GM19455 (cell line): ENCODE results near the gene ARHGAP26.

ENCODE experiments used
- ATAC-seq: cut with Tn5 transposase; IDR thresholded peaks from one replicate; pipeline ENCODE4 v1.9.1; 2021; ENCODE audit not compliant: unreplicated experiment

Gene ARHGAP26

GRCh38 chr5:142894749-142895148 lies 124.6 kb downstream of the ARHGAP26 start:
- no peak for ATAC-seq

GRCh38 chr5:142896325-142897007 lies 126.3 kb downstream of the ARHGAP26 start:
- ATAC-seq = no peak

DNA sequence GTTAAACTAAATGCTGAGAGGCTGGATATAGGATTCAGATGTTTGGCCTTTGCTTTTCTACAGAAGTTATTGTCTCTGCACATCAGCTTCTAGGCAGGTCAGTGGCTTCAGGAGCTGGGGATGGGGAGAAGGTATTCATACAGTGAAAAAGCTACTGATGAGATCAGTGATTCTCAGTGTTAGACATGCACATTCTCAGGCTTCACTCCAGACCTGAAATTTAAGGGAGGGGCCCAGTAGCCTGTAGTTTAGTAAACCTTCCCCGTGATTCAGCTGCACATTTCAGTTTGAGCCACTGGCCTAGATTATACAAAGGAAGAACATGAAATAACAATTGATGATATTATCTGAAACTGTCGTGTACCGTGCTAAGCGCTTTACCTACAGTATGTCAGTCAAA lies 127.2 kb downstream of the ARHGAP26 start:
- no peak for ATAC-seq

GRCh38 chr5:142900927-142901326 lies 130.8 kb downstream of the ARHGAP26 start:
- no peak for ATAC-seq

- no peak for ATAC-seq
Observed at GRCh38 chr5:142901476-142902185, 131.5 kb downstream of the ARHGAP26 start.

DNA sequence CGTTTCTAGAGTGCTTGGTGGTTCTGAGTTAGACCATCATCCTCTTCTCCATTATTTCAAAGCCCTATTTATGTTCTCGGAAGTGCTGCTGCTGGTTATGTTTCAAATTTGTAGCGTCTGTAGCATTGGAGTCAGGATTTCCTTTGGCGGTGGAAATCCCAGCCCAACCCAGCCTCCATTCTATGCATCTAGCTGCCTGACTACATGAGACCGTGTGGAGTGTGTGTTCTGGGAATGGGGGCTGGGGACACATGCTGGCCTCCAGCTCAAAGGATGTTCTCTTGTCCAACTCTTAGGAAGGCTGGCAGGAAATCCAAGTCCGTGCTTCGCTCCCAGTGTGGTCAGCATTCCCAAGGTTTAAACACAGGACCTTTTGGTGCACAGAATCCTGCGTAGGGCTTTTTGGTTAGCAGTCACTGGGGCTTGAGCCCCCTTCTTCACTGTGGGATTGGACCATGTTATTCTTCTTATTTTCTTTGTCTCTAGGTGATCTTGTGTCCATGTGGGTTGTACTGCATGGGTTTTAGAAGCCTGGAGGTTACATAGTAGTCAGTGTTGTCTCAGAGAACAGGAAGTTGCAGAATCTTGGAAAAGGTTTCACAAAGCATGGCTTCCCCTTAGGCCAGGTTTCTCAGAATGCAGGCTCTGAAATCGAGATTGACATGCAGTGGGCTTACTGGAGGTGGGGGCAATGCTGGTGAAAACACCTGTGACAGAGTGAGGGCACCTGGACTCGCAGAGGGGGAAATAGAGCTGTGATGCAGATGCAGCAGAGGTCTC lies 132.2 kb downstream of the ARHGAP26 start:
- no peak for ATAC-seq

GRCh38 chr5:142904416-142904815 lies 134.2 kb downstream of the ARHGAP26 start:
- no peak for ATAC-seq

DNA sequence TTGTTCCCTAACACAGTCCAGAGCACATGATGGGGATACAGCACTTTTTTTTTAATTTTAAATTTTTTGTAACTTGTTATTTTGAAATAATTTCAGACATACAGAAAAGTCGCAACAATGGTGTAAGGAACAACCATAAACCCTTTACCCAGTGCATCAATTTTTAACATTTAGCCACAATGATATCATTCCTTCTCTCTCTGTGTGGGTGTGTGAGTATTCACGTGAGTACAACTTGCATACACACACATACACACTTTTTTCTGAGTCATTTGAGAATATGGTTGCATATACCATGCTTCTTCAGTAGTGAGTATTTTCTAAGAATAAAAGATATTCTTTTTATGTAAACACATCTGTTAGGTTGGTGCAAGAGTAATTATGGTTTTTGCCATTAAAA lies 135.2 kb downstream of the ARHGAP26 start:
- no peak for ATAC-seq

DNA sequence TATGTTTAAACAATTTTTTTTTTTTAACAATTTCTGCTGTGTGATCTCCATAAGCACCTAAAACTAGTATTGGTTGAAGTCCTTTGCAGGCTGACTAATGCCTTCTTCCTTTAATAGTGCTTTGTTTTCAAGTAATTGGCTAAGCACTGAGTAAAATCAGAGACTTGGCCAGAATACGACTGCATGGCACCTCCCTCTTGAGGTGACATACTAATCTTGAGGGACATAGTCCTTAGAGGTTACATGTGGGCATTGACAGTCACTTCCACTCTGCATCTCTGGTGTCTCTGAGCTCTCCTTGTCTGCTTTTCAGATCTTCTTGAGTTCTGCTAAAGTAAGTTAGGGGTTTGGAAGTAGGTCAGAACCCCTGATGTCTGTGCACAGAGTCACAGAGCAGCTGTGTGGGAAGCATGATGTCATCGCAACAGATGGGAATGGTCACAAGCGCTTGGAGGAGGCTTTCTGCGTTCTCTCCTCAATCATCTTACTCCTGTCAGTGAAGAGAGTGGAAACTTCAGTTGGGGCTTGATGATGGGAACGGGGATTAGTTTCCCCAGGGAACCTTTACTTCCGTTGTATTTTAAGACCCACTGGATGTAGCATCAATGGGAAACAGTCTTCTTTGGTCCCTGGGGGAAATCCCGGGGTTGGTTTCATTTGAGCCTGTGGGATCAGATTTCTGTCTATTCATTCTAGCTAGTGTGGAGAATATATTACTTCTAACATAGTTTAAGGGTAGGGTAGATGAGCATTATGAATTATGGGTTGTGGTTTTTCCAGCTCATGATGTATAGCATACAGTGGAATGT lies 136.9 kb downstream of the ARHGAP26 start:
- no peak for ATAC-seq

- no peak for ATAC-seq
Observed at GRCh38 chr5:142908659-142909058, 138.5 kb downstream of the ARHGAP26 start.

DNA sequence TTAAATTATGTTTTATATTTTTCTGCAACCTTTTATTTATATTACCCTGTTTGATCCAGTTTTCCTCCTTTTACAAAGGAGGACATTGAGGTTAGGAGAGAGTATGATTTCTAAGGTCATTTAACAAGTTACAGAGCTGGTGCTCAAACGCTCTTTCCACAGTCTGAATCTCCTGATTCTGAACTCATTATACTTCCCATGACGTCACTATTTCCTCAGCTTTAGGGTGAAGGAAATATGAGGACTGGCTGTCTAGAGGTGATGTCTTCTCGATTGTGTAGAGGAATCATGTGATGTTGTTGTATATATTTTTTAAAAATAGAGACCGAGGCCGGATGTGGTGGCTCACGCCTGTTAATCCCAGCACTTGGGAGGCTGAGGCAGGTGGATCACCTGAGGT lies 140.0 kb downstream of the ARHGAP26 start:
- no peak for ATAC-seq

- ATAC-seq = no peak
Observed at GRCh38 chr5:142911170-142911569, 141.0 kb downstream of the ARHGAP26 start.

- ATAC-seq = no peak
Observed at GRCh38 chr5:142911775-142912174, 141.6 kb downstream of the ARHGAP26 start.

GRCh38 chr5:142913728-142914338 lies 143.7 kb downstream of the ARHGAP26 start:
- ATAC-seq = no peak

GRCh38 chr5:142915038-142915437 lies 144.9 kb downstream of the ARHGAP26 start:
- ATAC-seq = no peak

GRCh38 chr5:142915813-142916424 lies 145.7 kb downstream of the ARHGAP26 start:
- peak; percentile 64 for ATAC-seq

DNA sequence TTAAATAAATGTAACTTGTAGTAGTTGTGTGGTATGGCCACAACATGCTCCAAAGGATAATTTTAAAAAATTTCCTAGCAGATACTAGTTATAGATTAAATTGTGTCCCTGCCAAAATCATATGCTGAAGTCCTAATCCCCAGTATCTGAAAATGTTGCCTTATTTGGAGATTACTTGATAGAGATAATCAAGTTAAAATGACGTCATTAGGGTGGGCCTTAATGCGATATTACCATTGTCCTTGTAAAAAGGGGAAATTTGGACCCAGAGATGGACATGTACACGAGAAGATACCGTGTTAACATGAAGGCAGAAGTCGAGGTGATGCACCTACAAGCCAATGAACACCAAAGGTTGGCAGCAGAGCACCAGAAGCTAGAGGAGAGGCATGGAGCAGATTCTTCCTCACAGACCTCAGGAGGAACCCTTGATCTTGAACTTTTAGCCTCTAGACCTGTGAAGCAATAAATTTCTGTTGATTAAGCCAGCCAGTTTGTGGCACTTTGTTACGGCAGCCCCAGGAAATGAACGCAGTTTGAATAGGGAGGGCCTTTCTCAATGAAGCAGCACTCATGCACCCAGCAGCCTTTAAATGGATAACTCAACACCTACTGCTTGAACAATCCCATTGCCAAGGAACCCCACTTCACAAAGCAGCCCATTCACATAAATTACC lies 148.9 kb downstream of the ARHGAP26 start:
- ATAC-seq = no peak

DNA sequence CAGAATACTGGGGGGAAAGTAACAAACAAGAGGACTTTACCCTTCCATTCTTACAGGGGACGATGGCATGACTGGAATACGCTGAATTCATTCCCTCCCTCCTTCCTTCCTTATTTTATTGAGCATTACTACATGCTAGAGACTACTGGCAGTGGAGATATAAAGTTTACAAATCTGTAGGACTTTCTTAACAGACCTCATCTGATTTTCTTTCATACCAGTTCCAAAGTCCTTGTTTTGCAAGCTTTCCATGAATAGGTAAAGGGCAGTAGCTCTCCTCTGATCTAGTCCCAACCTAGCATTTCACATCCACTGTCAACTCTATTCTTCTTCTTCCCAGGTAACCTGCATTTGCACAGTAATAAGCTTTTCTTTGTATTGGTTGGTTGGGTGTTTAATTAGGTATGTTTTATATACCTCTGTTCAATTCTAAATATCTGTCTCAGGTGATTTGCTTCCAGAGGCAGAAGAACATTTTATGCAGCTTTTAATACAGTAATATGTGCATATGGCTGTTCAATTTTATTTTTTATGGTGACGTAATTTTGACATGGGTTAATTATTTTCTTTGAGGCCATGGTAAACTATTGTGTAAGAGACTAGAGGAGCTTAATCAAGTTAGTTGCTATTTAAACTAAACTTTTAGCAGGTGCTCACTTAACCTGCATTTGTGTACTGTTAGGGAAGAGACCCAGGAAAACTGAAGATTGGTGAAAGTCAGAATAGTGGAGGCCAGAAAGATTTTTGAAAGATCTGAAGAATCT lies 150.9 kb downstream of the ARHGAP26 start:
- ATAC-seq = no peak
